ENCODE measurements around the gene ZC3H12A.
"Not testable (repeated sequence)": the region's sequence is repeated elsewhere in the genome, so short reads cannot be mapped to it uniquely, and the experiment has no call there.

ZC3H12A gene

DNA sequence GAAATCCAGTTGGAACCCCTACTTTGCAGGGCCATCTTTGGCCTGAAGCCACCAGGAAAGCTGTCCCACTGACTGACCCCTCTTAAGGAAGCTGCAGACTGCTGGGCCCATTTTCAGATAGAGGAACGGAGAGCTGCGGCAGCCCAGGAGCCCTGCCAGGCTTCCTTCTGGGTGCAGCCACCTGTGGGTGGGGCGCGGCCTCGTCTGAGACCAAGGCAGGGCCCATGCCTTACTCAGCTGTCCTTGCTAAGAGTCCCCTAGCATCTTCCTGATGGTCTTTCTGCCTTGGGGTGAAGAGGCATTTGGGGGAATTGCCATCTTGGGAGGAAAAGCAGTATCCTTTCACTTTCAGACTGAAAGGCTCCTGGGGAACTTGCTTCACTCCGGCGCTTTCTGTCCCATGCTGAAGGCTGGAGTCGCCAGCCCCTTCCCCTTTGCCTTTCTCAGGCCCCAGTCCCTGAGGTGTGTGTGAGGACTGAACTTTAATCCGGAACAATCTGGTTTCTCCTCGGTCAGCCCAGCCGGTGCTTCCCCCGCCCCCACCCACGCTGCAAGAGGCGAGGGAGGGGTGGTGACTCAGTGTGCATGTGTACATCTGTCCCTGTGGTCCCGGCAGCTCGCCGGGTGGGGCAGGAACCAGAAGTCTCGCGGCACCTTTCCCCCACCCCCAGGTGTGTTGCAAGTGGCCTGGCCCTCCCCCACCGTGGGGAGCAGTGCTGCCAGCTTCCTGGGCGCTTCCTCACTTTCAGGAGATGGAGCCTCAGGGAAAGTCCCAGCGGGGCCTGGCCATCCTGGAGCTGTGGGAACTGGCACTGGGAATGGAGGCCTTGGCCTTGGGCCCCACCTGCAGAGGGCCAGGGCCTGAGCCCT is 5.1 kb downstream of the ZC3H12A start:
- DNase-seq, result peak; percentile 87

- DNase-seq, result no peak
These were observed 5.7 kb downstream of the ZC3H12A start for GRCh38 chr1:37480125-37480466.

GRCh38 chr1:37480581-37481288 is 6.4 kb downstream of the ZC3H12A start:
- DNase-seq, result no peak

DNA sequence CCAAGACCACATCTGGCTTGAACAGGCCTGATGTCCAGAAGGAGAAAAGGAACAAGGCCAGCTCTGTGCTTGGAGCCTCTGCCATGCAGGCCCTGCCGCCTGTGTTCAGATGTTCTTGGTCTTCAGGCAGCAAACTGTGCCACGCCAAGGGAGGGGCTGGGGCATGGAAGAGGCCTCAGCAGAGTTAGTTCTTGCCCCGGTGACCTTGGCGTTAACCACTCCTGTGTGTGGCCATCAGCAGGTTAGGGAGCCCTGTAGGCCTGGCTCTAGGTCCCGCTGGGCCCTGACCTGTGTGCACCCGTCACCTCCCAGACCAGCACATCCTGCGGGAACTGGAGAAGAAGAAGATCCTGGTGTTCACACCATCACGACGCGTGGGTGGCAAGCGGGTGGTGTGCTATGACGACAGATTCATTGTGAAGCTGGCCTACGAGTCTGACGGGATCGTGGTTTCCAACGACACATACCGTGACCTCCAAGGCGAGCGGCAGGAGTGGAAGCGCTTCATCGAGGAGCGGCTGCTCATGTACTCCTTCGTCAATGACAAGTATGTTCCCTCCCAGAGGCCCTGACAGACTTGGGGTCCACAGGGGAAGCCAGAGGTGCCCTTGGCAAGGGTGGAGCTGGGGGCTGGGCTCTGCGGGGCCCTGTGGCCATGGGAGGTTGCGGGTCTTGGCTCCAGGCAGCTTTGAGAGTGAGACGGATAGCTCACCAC is 7.1 kb downstream of the ZC3H12A start:
- no peak for DNase-seq

GRCh38 chr1:37482004-37482785 is 7.8 kb downstream of the ZC3H12A start:
- DNase-seq, result no peak

- no peak for DNase-seq
These were observed 8.7 kb downstream of the ZC3H12A start for GRCh38 chr1:37482796-37483744.

GRCh38 chr1:37483785-37484184 is 9.4 kb downstream of the ZC3H12A start:
- no peak for DNase-seq

DNA sequence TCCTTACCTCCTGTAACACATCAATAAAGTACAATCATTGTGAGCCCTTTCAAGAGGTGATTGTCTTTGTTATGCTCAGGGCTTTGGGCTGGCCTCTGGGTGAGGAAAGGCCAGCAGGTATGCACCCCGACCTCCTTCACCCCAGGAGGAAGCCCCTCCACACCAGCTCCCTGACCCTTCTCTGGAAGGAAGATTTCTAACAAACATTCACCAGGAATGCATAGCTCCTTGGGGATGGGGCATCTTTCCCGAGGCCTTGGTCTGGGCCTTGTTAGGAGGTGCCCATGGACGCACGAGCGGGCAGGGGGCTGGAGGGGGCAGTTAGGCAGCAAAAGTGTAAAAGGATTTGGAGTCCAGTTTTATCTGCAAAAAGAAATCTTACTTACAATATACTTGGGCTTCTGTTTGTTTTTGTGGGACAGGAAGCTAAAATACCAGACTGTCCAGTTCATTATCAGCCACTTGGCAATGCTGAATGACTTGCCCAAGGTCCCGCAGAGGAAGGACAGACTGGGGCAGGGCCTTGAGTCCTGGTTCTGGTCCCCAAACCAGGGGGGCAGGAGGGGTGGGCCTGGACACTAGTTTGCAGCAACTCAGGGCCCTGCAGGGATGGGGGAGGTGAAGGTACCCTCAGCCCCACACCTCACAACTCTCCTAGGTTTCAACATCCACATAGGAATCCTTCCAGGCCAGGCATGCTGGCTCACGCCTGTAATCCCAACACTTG is 10.1 kb downstream of the ZC3H12A start:
- DNase-seq, result no peak

DNA sequence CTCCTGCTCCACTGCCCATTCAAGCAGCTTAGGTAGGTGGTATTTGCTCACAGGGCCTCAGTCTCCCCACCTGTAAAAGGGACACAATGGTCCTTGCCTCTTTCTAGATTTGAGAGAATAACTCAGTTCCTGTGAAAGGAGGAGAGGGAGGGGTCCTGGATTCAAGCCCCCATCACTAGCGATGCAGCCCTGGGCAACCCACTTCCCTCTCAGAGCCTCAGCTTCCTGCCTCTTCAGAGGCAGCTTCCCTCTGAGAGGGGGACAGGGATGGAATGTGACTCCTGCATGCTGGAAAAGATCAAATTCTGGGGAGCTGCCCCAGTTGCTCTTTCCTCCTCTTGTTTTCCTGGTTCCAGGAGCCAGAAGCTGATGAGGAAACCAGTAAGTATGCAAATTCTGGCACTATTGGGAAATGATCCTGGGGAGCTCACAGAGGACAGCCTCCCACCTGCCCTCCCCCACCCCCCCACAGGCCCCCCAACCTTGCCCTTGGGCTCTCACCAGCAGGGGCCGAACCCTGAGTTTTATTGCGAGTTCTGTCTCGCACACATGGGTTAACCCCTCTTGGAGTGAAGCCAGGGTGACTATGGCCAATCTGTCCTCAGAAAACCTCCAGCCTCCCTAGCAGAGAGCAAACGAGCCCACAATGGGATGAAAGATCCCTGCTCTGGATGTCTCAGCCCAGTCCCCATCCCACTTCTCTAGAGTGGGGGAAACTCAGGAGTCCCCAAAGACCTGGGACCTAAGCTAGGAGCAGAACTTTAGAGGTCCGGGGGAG is 11.7 kb downstream of the ZC3H12A start:
- no peak for DNase-seq

GRCh38 chr1:37486680-37487618 is 12.6 kb downstream of the ZC3H12A start:
- peak; percentile 81 for DNase-seq

DNA sequence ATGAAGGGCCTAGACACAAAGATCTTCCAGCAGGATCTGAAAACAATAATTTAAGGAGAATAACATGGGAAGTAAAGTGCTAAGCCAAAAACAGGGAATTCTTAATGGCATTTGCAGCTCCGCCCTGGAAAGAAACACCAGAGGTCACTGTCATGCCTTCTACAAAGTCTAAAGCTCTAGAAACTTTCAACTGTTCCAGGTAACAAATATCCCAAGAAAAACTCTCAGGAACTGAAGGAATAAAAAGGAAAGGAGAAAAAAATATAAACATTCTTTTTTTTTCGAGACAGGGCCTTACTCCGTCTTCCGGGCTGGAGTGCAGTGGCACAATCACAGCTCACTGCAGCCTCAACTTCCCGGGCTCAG is 13.2 kb downstream of the ZC3H12A start:
- DNase-seq, result no peak

DNA sequence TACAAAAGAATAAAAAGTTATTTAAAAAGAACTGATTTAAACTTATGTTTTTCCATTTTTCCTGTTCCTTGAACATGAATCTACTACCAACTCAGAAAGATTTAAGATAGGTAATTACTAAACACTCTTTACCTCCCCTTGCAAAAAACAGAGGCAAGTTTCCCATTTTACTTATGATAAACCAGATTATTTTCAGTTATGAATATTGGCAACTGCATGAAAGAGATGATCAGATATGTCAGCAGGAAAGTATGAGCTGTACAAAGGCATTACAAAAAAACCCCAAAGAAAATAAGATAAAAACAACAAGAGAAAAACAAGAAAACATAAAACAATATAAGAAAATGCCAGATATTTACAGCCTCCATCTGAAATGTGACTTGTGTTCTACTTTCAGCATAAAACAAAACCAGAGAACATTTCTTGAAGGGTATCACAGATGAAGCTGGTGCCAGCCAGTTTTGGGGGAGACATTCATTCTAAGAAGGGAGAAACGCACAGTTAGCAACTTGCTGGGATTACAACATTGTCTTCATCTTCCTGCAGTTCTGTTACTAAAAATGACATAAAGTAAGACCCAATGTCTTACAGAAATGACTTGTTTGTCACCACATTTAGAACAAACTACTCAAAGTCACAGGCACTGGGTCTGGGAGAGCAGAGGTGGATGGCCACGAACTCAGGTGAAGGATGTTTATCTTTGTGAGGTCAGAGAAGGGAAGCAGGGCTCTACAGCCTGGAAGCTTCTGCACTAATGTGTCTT is 19.1 kb downstream of the ZC3H12A start:
- DNase-seq, result no peak

DNA sequence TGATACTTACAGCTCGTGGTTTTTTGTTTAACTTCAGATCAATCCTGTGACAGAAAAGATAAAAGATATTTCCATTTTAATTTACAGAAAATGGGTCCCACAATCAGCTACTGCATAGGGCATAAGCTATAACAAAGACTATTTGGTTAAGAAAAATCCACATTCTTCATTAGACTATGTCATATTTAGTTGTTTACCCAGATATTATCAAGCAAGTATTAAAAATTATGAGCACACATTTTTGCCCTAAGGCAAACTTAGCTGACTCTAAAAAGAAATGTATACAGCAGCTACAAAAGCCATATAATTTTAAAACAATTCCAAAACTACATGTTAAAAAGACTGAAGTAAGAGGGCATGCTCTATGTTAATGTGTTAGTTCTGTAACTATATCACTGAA is 21.5 kb downstream of the ZC3H12A start:
- DNase-seq, result no peak

GRCh38 chr1:37497832-37498231 is 23.5 kb downstream of the ZC3H12A start:
- DNase-seq, result no peak

DNA sequence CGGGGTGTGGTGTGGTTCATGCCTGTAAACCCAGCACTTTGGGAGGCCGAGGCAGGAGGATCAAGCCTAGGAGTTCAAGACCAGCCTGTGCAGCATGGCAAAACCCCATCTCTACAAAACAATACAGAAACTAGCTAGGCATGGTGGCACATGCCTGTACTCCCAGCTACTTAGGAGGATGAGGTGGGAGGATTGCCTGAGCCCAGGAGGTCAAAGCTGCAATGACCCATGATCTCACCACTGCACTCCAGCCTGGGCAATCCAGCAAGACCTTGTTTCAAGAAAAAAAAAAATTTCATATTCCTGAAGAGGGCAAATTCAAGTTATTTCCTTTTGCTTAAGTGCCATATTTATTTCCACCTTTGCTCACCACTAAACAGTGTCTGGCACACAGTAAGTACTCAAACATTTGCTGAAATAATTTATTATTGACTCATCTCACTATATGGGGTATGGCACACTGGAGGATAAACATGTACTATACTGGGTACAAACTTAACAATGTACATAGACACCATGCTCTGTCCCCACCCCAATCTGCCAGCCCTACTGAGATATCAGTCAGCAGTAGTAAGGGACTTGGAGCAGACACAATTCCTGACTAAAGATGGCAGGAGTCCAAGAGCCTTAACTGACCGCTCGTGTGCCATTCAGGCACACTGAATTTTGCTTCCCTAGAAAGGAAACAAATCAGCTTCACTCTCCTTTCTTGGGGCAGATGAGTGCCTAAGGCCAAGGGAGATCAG is 24.7 kb downstream of the ZC3H12A start:
- no peak for DNase-seq

DNA sequence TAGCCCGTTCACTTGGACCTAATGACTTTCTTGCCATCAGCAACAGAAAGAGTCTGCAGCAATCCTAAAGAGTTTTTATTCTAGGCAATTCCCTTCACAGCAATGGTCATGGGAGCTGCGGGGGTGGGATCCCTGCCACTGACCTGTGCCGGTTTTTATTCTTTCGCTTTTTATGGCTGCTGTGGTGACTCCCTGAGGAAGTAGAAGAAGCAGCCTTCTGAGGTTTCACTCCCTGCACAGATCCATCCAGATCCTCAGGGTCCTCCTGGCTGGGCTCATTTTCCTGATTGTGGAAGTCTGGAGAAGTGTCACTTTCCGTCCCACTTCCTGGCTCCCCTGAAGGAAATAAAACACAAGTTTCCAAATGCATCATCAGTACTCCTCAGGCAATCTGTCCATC is 27.3 kb downstream of the ZC3H12A start:
- no peak for DNase-seq

DNA sequence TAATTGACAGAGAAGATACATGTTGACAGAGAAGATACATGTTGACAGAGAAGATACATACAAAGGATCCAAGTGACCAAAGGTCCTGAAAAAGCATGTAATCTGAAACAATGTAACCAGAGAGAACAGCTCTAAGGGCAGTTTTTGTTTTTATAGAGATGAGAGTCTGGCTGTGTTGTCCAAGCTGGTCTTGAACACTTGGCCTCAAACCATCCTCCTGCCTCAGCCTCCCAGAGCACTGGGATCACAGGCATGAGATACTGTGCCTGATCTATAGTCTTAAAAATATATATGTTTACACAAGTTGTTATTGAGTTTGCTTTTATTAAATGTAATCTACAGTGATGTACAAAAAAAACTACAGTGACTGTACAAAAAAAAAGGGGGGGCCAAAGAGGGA is 27.7 kb downstream of the ZC3H12A start:
- no peak for DNase-seq

DNA sequence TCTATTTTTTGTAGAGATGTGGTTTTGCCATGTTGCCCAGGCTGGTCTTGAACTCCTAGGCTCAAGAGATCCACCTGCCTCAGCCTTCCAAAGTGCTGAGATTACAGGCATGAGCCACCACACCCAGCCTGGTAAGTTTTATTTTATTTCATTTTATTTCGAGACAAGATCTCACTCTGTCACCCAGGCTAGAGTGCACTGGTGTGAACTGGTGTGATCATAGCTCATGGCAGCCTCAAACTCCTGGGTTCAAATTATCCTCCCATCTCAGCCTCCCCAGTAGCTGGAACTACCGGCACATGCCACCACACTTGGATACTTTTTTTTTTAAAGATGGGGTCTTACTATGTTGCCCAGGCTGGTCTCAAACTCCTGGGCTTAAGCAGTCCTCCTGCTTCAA is 28.4 kb downstream of the ZC3H12A start:
- DNase-seq, result not testable (repeated sequence)
